Astrocyte of the spinal cord (primary cell): ENCODE data around the gene TNP1.

ENCODE experiments used
- DNase-seq: peaks from one replicate; pipeline ENCODE4 v3.0.0; 2011; ENCODE audit warnings: low read depth, low spot score
- H3K4me3 ChIP-seq: 2 replicates; pipeline ENCODE4 v1.5.1; 2011; ENCODE audit warnings: low read depth, mild to moderate bottlenecking, low read length, moderate library complexity
- in situ Hi-C: cut with HindIII; loops from 2 replicates; pipeline ENCODE4 v1.10.0; 2017; ENCODE audit warnings: low sequenced_read_pairs
- TF ChIP-seq, protein P1 (sequence below): IDR thresholded peaks from 2 replicates; pipeline ENCODE4 v1.5.1; 2012; ENCODE audit warnings: low read depth, mild to moderate bottlenecking, low read length, inconsistent platforms

TNP1 gene

DNA sequence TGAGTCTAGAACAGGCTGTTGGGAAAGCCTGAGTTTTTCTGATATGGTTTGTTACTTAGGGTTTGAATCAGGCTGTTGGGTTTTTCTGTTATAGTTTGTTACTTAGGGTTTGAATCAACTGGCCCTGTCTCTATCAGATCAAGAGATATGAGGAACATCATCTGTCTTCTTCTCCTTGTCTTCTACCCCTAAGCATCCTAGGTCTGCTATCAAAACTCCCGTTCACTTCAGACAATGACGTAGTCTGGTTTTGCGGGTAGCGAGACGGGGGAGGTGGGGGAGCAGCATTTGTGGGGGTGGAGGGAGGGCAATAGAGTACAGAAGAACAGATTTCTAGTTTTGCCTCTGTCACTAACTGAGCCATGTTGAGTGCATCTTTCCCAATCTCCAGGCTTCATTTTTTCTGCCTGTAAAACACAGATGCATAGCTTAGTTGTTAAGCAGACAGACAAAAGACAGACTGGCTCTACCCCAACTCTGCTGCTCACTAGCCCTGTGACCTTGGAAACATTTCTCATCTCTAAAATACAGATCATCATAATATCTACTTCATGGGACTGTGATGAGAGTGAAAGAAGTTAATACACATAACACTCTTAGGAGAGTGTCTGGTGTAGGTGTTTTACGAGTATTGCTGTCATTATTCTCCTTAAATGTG lies 9.1 kb downstream of the TNP1 start:
- no peak for DNase-seq
- in situ Hi-C loops: no loop called here

DNA sequence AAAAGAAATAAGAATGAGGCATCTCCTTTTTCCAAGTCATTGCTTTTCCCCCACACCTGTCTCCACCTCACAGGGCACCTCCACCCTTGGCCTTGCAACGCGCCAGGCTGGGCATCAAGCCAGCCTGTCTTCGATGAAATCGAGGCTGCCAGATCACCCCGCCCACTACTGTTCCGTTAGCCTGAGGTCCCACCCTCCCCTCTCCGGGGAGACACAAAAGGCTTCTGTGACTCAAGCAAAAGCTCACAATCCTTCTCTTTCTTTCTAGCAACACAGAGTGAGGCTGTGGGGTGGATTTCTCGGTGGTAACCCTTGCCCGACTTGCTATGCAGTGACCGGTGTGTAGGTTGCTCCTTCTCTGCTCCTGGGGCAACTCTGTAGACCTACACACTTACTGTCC lies 9.9 kb downstream of the TNP1 start:
- H3K4me3 ChIP-seq: no peak overlapping the region
- TF ChIP-seq, protein P1, sequence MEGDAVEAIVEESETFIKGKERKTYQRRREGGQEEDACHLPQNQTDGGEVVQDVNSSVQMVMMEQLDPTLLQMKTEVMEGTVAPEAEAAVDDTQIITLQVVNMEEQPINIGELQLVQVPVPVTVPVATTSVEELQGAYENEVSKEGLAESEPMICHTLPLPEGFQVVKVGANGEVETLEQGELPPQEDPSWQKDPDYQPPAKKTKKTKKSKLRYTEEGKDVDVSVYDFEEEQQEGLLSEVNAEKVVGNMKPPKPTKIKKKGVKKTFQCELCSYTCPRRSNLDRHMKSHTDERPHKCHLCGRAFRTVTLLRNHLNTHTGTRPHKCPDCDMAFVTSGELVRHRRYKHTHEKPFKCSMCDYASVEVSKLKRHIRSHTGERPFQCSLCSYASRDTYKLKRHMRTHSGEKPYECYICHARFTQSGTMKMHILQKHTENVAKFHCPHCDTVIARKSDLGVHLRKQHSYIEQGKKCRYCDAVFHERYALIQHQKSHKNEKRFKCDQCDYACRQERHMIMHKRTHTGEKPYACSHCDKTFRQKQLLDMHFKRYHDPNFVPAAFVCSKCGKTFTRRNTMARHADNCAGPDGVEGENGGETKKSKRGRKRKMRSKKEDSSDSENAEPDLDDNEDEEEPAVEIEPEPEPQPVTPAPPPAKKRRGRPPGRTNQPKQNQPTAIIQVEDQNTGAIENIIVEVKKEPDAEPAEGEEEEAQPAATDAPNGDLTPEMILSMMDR: no peak
- no peak for DNase-seq
- in situ Hi-C loops: no loop called here

More for the DNA sequence above, 9.1 kb downstream of the TNP1 start:
- TF ChIP-seq, protein P1: no peak
- H3K4me3 ChIP-seq: no peak overlapping the region

DNA sequence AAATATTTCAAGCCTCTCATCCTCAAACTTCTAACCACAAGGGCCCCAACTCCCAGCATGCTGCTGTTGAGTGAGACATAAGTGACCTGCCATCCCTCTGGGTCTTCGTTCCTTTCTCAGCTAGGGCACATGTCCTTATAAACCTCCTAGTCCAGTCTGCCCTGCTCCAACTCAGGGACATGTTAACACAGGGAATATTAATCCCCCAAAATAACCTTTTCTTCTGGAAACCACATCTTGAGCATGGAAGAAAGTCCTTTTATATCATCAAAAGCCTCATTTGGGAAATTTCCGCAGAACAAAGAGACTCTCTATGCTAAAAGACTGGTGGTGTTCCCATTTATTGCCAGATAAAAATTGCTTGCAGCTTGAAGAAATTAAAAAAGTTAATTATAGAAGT lies 14.4 kb downstream of the TNP1 start:
- no peak overlapping the region for H3K4me3 ChIP-seq
- TF ChIP-seq, protein P1: no peak
- in situ Hi-C loops: no loop called here
- DNase-seq: no peak

DNA sequence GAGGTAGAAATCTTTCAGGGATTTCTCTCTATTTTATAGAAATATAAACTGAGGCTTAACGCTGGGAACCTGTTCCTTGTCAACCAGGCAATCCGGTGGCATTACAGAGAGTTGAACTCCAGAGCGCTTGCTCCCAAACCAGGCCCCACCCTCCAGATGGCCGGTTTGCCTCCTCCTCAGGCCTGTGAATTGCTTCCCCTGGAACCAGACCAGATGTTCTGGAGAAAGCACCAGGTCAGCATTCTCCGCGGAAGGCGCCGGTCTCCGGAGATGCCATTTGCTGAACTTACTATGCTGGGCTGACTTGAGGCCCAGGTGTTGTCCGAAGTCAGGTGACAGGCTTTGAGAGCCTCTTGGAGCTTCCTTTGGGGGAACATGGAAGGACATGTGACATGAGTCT lies 17.2 kb downstream of the TNP1 start:
- TF ChIP-seq, protein P1: no peak
- DNase-seq: no peak
- in situ Hi-C loops: no loop called here
- H3K4me3 ChIP-seq: no peak overlapping the region

DNA sequence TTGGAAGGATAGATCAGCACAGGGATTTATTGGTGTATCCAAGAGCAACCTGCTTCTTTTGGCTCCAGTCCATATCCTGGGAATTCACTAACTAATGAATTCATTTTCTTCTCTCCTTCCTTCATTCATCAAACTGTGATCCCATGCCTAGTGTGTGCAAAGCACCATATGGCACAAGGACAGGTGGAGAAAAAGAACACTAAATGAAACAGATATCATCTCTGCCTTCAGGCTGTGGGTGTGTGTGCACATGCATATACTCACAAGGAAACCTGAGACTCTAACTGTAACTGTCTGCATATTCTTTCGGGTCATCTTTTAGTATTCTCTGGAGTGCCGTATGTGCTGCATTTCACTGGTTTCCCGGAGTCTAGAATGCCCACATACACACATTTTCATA lies 20.2 kb downstream of the TNP1 start:
- H3K4me3 ChIP-seq: no peak overlapping the region
- in situ Hi-C loops: no loop called here
- TF ChIP-seq, protein P1: no peak
- DNase-seq: no peak

DNA sequence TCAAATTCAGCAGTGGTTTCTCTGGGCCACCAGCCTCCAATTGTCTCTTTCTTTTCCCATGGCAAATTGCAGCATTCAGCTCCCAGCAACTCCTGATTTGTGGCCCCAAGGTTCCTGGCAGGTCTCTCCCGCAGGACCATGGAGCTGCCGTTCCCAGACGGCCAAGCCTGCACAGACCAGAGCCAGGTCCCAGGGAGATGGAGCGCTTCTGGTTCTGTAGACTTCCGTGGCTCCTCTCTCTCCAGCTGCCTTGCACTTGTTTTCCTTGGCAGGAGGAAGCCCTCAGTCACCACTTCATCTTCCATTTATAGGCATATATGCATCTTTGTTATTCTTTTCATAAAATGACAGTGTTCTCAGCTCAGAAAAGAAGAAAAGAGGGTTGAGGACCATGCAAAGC lies 21.7 kb downstream of the TNP1 start:
- TF ChIP-seq, protein P1: no peak
- H3K4me3 ChIP-seq: no peak overlapping the region
- DNase-seq: peak; percentile 70
- in situ Hi-C loops: no loop called here

DNA sequence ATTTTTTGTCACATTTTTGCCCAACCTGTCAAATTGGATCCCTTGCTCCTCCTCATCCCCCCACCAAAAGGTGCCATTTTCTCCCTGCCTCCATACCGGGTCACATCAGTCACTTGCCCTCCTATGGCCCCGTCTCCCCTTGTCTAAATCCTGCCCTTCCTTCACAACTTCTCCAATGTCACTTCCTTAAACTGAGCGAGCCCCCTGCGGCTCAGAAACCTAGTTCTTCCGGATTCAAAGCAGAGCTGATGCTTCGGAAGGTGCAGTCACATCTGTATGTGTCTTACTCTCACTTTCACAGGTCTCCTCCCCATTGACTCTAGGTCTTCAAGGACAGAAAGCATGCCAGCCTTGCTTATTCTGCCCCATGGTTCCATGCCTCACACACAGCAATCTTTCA lies 22.1 kb downstream of the TNP1 start:
- no peak for DNase-seq
- in situ Hi-C loops: no loop called here
- H3K4me3 ChIP-seq: no peak overlapping the region
- TF ChIP-seq, protein P1: no peak
